Measurements from ENCODE around the gene PLB1. TPM values are rescaled to one million over a fixed set of nuclear protein-coding genes. Genes with fewer than 3 reads are reported as not detected.

Gene PLB1
- total RNA-seq, 1 experiment from 2014 or later: 0.86 TPM

DNA sequence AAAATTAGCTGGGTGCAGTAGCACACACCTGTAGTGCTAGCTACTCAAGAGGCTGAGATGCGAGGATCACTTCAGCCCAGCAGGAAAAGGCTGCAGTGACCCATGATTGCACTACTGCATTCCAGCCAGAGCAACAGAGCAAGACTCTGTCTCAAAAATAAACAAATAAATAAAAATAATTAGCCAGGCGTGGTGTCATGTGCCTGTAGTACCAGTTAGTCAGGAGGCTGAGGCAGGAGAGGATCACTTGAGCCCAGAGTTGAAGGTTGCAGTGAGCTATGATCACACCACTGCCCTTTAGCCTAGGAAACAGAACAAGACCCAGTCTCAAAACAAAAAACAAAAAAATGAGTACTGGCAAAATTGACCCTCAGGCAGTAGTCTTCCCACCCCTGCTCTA, 193.9 kb downstream of the PLB1 start:
- no peak for DNase-seq (ENCODE audit: low read depth)

DNA sequence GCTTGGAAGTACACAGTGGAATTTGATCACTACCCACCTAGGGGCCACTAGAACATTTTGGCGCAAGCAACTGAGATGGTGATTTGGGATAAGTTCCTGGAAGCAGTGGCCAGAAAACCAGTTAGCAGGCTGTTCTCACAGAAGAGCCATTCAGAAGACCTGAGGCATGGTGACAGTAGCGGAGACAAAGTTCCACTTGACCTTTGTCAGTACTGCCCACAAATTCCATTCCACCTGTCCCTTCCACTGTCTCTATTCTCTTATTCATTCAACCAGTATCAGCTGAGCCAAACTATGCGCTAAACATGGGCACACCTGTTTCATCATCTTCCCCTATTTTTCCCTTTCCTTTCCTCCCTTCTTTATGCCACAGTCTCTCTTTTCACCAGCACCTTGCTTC, 196.6 kb downstream of the PLB1 start:
- DNase-seq (ENCODE audit: low read depth): no peak

DNA sequence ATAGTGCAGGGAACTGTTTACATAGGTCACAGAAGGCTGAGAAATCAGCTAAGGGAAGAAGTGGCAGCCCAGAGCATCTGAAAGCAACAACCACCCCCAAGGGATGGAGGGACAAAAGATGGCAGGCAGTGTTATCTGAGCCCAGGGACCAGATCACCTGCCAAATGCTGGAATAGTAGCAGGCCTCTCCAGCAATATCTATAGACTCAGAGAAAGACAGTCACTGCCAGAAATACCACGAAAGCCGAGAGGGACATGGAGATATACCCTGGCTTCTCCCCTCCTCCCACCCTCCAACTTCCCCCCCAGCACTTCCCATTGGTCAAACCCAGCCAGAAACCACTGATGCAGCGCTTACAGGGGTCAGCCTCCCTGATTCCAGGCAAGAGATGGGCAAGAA, 197.4 kb downstream of the PLB1 start:
- no peak for DNase-seq (ENCODE audit: low read depth)

Other genes with a start within 250 kb of the PLB1 start
- gene FOSL2, start 103.2 kb upstream of the PLB1 start, total RNA-seq (2014; rRNA removed; shearing (Covaris generic)): 56.0 and 62.1 TPM in 2 replicates

Measured in Daoy (cell line).